GM19397 (cell line): ENCODE measurements around the gene ZNF660.

Experiments
- ATAC-seq: cut with Tn5 transposase; IDR thresholded peaks from one replicate; pipeline ENCODE4 v1.9.1; 2021; ENCODE audit warnings: mild to moderate bottlenecking, moderate library complexity; ENCODE audit not compliant: unreplicated experiment

ZNF660 gene

GRCh38 chr3:44628716-44629115 is 44.0 kb downstream of the ZNF660 start:
- ATAC-seq, result no peak

GRCh38 chr3:44632193-44632592 is 47.4 kb downstream of the ZNF660 start:
- no peak for ATAC-seq

- ATAC-seq, result no peak
These were observed 57.6 kb downstream of the ZNF660 start for GRCh38 chr3:44642337-44642736.

GRCh38 chr3:44643024-44643423 is 58.3 kb downstream of the ZNF660 start:
- ATAC-seq, result no peak

GRCh38 chr3:44647771-44648170 is 63.0 kb downstream of the ZNF660 start:
- no peak for ATAC-seq

- ATAC-seq, result peak; percentile 92
These were observed 63.9 kb downstream of the ZNF660 start, which contains the start of gene ZNF35 for GRCh38 chr3:44648564-44649229. ZNF35 (plus strand) TSS chr3:44648732; CDS start chr3:44651068, 2,336 bp downstream.
